Kidney epithelial cell (primary cell): ENCODE data around the gene ATOH1. TPM values are rescaled to one million over a fixed set of nuclear protein-coding genes. Genes with fewer than 3 reads are reported as not detected.

Source experiments
- DNase-seq: peaks from one replicate; pipeline ENCODE4 v3.0.0-alpha.2; 2010; ENCODE audit warnings: low read depth
- H3K27me3 ChIP-seq: 2 replicates; pipeline ENCODE4 v1.6.0; 2011; ENCODE audit warnings: low read length; ENCODE audit not compliant: control insufficient read depth, insufficient read depth
- H3K36me3 ChIP-seq: 2 replicates; pipeline ENCODE4 v1.5.1; 2011; ENCODE audit warnings: low read length; ENCODE audit not compliant: control insufficient read depth, insufficient read depth
- H3K4me3 ChIP-seq: 2 replicates; pipeline ENCODE4 v1.5.1; 2011; ENCODE audit warnings: low read depth, mild to moderate bottlenecking, control low read depth, low read length
- CTCF ChIP-seq: IDR thresholded peaks from 2 replicates; pipeline ENCODE4 v1.5.1; 2011; ENCODE audit warnings: mild to moderate bottlenecking, moderate library complexity, low read length, control low read depth, inconsistent platforms; ENCODE audit not compliant: insufficient read depth, poor library complexity, severe bottlenecking
- total RNA-seq: library from RNA; depleted of rRNA; stranded (reverse); fragments of >200 nt; gene quantifications from 2 replicates; pipeline ENCODE4 v1.2.3, GENCODE V29; 2015

ATOH1 gene
- total RNA-seq, 1 donor from 2014 or later, result not detected

GRCh38 chr4:93813092-93813491 is 15.5 kb upstream of the ATOH1 start:
- TF ChIP-seq CTCF, result no peak
- DNase-seq, result no peak
- Histone ChIP-seq H3K4me3 (no peak overlapping the region), H3K36me3 (no peaks in the 10 kb centered on the region), H3K27me3 (peaks cover 2% of the 10 kb centered on the region)

- TF ChIP-seq CTCF, result no peak
- no peak for DNase-seq
- H3K4me3 ChIP-seq, result no peak overlapping the region
- peaks cover 2% of the 10 kb centered on the region for H3K27me3 ChIP-seq
- no peaks in the 10 kb centered on the region for H3K36me3 ChIP-seq
These were observed 14.4 kb upstream of the ATOH1 start for GRCh38 chr4:93814141-93814540.

- peaks cover 2% of the 10 kb centered on the region for H3K27me3 ChIP-seq
- no peak overlapping the region for H3K4me3 ChIP-seq
- DNase-seq, result no peak
- H3K36me3 ChIP-seq, result no peaks in the 10 kb centered on the region
- TF ChIP-seq CTCF, result no peak
These were observed 13.8 kb upstream of the ATOH1 start for GRCh38 chr4:93814722-93815121.

- no peak for DNase-seq
- TF ChIP-seq CTCF, result no peak
- Histone ChIP-seq H3K36me3 (no peaks in the 10 kb centered on the region), H3K4me3 (no peak overlapping the region), H3K27me3 (peaks cover 43% of the 10 kb centered on the region)
These were observed 2.9 kb upstream of the ATOH1 start for GRCh38 chr4:93825551-93826216.

GRCh38 chr4:93827272-93827947 is 1.1 kb upstream of the ATOH1 start:
- peaks cover 58% of the 10 kb centered on the region for H3K27me3 ChIP-seq
- no peak for DNase-seq
- TF ChIP-seq CTCF, result no peak
- no peaks in the 10 kb centered on the region for H3K36me3 ChIP-seq
- no peak overlapping the region for H3K4me3 ChIP-seq
